Subcutaneous adipose tissue (tissue), 4 donors: ENCODE measurements around the gene DDOST. TPM values are rescaled to one million over a fixed set of nuclear protein-coding genes. Genes with fewer than 3 reads are reported as not detected.

Source experiments
- total RNA-seq, 4 donors: library from RNA; depleted of rRNA; stranded (reverse); fragments of >200 nt; gene quantifications; one replicate each; pipeline ENCODE4 v1.1.0, GENCODE V29; 2016
- TF ChIP-seq, protein P1 (sequence below): fragments of 450-650 bp; IDR thresholded peaks from one replicate; pipeline ENCODE4 v1.5.1; 2016; ENCODE audit warnings: low read depth, mild to moderate bottlenecking, control low read depth, antibody characterized with exemption, moderate library complexity

The DDOST gene
- total RNA-seq, 4 donors from 2014 or later = 80.1 to 118 (median 105) TPM

DNA sequence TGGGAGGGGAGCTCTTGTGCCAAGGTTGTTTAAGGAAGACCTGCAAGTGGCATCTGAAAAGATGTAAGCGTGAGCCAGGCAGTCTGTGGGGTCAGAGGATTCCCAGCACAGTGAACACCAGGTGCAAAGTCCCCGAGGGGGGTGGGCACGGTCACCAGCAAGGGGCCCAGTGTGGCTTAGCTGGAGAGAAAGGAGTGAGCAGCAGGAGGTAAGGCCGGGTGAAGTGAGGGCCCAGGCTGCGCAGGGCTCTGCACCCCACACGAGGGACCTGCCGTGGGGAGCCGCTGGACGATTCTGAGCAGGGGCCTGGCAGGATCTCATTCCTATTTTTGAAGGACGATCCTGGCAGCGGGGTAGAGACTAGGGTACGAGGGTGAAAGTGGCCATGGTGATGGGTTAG lies 4.1 kb downstream of the DDOST start:
- TF ChIP-seq, protein P1, sequence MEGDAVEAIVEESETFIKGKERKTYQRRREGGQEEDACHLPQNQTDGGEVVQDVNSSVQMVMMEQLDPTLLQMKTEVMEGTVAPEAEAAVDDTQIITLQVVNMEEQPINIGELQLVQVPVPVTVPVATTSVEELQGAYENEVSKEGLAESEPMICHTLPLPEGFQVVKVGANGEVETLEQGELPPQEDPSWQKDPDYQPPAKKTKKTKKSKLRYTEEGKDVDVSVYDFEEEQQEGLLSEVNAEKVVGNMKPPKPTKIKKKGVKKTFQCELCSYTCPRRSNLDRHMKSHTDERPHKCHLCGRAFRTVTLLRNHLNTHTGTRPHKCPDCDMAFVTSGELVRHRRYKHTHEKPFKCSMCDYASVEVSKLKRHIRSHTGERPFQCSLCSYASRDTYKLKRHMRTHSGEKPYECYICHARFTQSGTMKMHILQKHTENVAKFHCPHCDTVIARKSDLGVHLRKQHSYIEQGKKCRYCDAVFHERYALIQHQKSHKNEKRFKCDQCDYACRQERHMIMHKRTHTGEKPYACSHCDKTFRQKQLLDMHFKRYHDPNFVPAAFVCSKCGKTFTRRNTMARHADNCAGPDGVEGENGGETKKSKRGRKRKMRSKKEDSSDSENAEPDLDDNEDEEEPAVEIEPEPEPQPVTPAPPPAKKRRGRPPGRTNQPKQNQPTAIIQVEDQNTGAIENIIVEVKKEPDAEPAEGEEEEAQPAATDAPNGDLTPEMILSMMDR = no peak

DNA sequence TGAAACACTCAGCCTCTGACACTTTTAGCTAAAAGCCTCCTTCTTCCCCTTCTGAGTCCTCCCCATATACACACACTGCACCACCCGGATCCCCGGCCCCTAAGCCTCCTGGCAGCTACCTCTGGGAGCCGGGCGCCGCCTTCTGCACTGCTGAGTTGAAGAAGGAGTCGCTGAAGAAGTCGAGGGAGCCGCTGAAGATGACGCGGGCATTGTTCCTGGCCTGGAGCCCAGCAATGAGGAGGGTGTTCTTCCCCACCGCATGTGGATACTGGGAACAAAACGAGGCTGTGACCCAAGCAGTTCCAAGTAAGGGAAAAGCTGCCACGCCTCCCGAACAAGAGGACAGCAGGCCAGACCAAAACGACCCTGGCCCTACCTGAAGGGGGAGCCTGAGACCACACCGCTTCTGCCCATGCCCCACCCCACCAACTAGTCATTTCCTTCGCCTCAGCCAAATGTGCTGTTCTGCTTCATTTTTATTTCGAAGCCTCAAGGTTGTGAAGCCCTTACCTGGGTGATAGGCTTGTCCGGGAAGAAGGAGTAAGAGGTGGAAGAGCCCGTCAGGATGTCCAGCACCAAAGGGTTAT lies 7.0 kb downstream of the DDOST start:
- TF ChIP-seq, protein P1 = no peak

DNA sequence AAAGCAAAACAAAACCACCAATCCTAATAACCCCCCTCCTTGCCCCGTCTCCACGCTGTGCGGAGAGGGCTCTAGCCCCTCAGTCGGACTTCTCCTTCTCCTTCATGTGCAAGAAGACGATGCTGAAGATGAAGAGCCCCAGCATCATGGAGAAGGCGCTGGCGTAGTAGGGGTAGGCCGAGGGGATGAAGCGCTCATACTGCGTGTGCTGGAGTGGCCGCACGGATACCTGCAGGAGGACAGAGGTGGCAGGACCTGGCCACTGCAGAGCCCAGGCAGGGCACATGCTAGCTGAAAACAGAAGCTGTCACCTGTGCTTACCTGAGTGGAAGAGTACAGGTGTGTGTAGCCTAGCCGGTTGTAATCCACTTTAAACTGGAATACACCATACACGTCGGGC lies 8.9 kb downstream of the DDOST start:
- TF ChIP-seq, protein P1 = no peak

DNA sequence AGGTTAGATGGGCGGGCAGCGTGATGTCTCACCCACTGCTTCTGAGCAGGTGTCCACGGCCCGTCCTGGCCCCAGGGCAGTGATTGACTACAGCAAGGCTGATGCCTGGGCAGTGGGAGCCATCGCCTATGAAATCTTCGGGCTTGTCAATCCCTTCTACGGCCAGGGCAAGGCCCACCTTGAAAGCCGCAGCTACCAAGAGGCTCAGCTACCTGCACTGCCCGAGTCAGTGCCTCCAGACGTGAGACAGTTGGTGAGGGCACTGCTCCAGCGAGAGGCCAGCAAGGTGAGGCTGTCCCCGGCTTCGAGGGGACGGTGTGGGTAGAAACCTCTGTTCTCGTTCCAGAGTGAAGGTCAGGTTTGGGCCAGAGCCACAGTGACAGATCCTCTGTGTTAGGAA lies 12.2 kb downstream of the DDOST start:
- TF ChIP-seq, protein P1 = no peak

DNA sequence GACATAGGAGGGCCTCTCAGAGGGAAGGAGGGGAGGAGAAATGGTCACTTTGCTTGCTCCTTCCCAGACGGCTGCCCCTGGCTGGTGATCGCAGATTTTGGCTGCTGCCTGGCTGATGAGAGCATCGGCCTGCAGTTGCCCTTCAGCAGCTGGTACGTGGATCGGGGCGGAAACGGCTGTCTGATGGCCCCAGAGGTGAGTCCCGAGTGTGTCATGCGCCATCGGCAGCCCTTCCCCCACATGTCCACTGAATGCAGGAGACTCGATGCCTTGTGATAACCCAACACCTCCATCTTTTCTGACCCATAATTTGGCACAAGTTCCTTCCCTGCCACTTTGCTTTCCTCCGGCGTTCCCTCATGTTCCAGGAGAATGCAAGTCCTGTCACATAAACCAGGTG lies 12.7 kb downstream of the DDOST start:
- TF ChIP-seq, protein P1 = no peak

DNA sequence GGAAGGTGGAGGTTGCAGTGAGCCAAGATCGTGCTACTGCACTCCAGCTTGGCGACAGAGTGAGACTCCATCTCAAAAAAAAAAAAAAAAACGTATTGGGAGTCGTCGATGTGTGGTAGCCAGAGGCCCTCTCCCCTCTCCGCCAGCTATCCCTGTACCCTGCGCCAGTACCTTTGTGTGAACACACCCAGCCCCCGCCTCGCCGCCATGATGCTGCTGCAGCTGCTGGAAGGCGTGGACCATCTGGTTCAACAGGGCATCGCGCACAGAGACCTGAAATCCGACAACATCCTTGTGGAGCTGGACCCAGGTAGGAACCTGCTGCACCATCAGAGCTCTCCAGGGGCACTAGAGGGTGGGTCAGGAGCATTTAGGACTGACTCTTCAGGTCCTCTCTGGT lies 15.8 kb downstream of the DDOST start:
- TF ChIP-seq, protein P1 = no peak

DNA sequence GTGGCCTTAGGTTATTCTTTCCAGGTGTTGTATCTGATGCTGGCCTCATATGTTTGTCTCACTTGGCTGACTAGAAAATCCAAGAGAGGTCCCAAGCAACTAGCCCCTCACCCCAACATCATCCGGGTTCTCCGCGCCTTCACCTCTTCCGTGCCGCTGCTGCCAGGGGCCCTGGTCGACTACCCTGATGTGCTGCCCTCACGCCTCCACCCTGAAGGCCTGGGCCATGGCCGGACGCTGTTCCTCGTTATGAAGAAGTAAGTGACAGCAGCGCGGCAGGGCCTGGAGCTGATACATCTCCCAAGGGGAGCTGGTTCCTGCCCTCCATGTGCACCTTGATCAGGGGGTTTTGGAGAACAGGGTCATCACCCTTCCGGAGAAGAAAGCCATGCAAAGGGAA lies 16.8 kb downstream of the DDOST start:
- TF ChIP-seq, protein P1 = no peak
